DOHH2 (cell line): ENCODE results near the gene NGF.

Experiments
- H3F3A ChIP-seq: fragments of 200-600 bp; sonication (generic), shearing (Covaris generic); 2 replicates; pipeline ENCODE4 v1.6.0; 2016; ENCODE audit warnings: antibody characterized with exemption, mild to moderate bottlenecking; ENCODE audit not compliant: control insufficient read depth, insufficient read depth
- H3K27ac ChIP-seq: fragments of 200-600 bp; sonication (generic); 2 replicates; pipeline ENCODE4 v1.5.1; 2014; ENCODE audit warnings: low read depth, mild to moderate bottlenecking, low read length, moderate library complexity
- H3K27me3 ChIP-seq: fragments of 200-600 bp; sonication (generic); 2 replicates; pipeline ENCODE4 v1.6.1; 2014; ENCODE audit warnings: mild to moderate bottlenecking, low read length, mixed read lengths; ENCODE audit not compliant: control insufficient read depth
- H3K36me3 ChIP-seq: fragments of 200-600 bp; sonication (generic); 2 replicates; pipeline ENCODE4 v1.6.1; 2014; ENCODE audit warnings: mild to moderate bottlenecking, low read length, moderate library complexity, mixed read lengths; ENCODE audit not compliant: control insufficient read depth
- H3K4me1 ChIP-seq: fragments of 200-600 bp; sonication (generic); 2 replicates; pipeline ENCODE4 v1.6.1; 2014; ENCODE audit warnings: mild to moderate bottlenecking, low read length, mixed read lengths; ENCODE audit not compliant: control insufficient read depth
- H3K4me2 ChIP-seq: fragments of 200-600 bp; sonication (generic); 2 replicates; pipeline ENCODE4 v1.6.0; 2014; ENCODE audit warnings: mild to moderate bottlenecking, low read length, moderate library complexity
- H3K4me3 ChIP-seq: fragments of 200-600 bp; sonication (generic); 2 replicates; pipeline ENCODE4 v1.5.1; 2014; ENCODE audit warnings: mild to moderate bottlenecking, low read length, mixed read lengths
- H3K79me2 ChIP-seq: fragments of 200-600 bp; sonication (generic); 2 replicates; pipeline ENCODE4 v1.6.1; 2014; ENCODE audit warnings: mild to moderate bottlenecking, low read length, mixed read lengths; ENCODE audit not compliant: control insufficient read depth
- H3K9me2 ChIP-seq: fragments of 200-600 bp; sonication (generic); replicated peaks from 2 replicates; pipeline ENCODE4 v1.6.1; 2014; ENCODE audit warnings: mild to moderate bottlenecking, low read length, mixed read lengths; ENCODE audit not compliant: control insufficient read depth
- H3K9me3 ChIP-seq: fragments of 200-600 bp; sonication (generic); 2 replicates; pipeline ENCODE4 v1.6.1; 2014; ENCODE audit warnings: antibody characterized with exemption, low read length, mixed read lengths; ENCODE audit not compliant: control insufficient read depth, insufficient read depth
- H4K20me1 ChIP-seq: fragments of 200-600 bp; sonication (generic); 2 replicates; pipeline ENCODE4 v1.6.0; 2014; ENCODE audit warnings: low read depth, mild to moderate bottlenecking, antibody characterized with exemption, low read length, moderate library complexity; ENCODE audit not compliant: control insufficient read depth, insufficient read depth
- EZH2phosphoT487 ChIP-seq: fragments of 200-600 bp; sonication (generic); IDR thresholded peaks from 2 replicates; pipeline ENCODE4 v1.6.1; 2017; ENCODE audit warnings: borderline replicate concordance, mild to moderate bottlenecking, antibody characterized with exemption, low read length, moderate library complexity, mixed read lengths
- TF ChIP-seq, protein P1 (sequence below): fragments of 200-600 bp; sonication (generic); IDR thresholded peaks from one replicate; pipeline ENCODE4 v1.5.1; 2014; ENCODE audit warnings: antibody characterized with exemption, mild to moderate bottlenecking, low read depth, low read length; ENCODE audit not compliant: poor library complexity, severe bottlenecking

NGF gene

GRCh38 chr1:115332813-115333608, 5.0 kb downstream of the NGF start:
- Histone ChIP-seq H3K9me2 (no peaks in the 10 kb centered on the region), H3K27ac (no peak overlapping the region)
- TF ChIP-seq, protein P1, sequence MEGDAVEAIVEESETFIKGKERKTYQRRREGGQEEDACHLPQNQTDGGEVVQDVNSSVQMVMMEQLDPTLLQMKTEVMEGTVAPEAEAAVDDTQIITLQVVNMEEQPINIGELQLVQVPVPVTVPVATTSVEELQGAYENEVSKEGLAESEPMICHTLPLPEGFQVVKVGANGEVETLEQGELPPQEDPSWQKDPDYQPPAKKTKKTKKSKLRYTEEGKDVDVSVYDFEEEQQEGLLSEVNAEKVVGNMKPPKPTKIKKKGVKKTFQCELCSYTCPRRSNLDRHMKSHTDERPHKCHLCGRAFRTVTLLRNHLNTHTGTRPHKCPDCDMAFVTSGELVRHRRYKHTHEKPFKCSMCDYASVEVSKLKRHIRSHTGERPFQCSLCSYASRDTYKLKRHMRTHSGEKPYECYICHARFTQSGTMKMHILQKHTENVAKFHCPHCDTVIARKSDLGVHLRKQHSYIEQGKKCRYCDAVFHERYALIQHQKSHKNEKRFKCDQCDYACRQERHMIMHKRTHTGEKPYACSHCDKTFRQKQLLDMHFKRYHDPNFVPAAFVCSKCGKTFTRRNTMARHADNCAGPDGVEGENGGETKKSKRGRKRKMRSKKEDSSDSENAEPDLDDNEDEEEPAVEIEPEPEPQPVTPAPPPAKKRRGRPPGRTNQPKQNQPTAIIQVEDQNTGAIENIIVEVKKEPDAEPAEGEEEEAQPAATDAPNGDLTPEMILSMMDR = no peak

GRCh38 chr1:115331558-115332331, 6.3 kb downstream of the NGF start:
- Histone ChIP-seq H3K9me2 (no peaks in the 10 kb centered on the region), H4K20me1 (no peaks in the 10 kb centered on the region), H3K4me3 (no peak overlapping the region), H3K27ac (no peak overlapping the region), H3K79me2 (no peaks in the 10 kb centered on the region), H3F3A (no peaks in the 10 kb centered on the region), H3K4me2 (no peak overlapping the region), H3K4me1 (no peaks in the 10 kb centered on the region), H3K27me3 (no peaks in the 10 kb centered on the region), H3K9me3 (no peaks in the 10 kb centered on the region), H3K36me3 (no peaks in the 10 kb centered on the region)
- TF ChIP-seq, protein P1 = no peak
- TF ChIP-seq EZH2phosphoT487 = no peak

More at GRCh38 chr1:115332813-115333608, 5.0 kb downstream of the NGF start:
- Histone ChIP-seq H3K4me1 (no peaks in the 10 kb centered on the region), H3K4me3 (no peak overlapping the region), H3F3A (no peaks in the 10 kb centered on the region), H3K27me3 (no peaks in the 10 kb centered on the region), H3K79me2 (no peaks in the 10 kb centered on the region), H3K9me3 (no peaks in the 10 kb centered on the region), H3K36me3 (no peaks in the 10 kb centered on the region), H4K20me1 (no peaks in the 10 kb centered on the region), H3K4me2 (no peak overlapping the region)

DNA sequence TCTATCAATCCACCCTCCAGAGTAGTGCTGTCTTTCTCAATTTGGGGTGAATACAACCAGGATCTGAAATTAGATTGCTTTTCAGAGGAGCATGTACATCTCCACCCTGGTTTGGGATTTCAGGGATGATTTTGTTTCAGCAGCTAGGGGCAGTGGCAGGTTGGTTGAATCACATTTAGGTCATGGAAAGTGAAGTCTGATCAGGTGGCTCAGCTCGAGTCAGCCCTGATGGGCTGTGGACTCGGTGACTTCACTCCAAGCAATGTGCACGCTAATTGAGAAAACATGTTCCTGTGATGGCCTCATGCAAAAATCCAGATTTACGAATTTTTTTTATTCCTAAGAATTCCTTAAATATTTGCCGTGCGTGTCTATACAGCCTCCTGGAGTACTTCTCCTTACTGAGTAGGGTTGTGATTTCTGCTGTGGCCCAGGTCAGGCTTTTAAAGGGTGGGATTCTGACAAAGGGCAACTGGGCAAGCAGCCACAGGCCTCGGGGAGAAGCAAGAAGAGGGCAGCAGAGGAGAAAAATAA, 7.5 kb downstream of the NGF start:
- H3K4me2 ChIP-seq = no peak overlapping the region
- no peaks in the 10 kb centered on the region for H3F3A ChIP-seq

More for the DNA sequence above, 7.5 kb downstream of the NGF start:
- Histone ChIP-seq H3K27me3 (no peaks in the 10 kb centered on the region), H3K27ac (no peak overlapping the region), H3K79me2 (no peaks in the 10 kb centered on the region), H3K9me3 (no peaks in the 10 kb centered on the region), H3K9me2 (no peaks in the 10 kb centered on the region), H4K20me1 (no peaks in the 10 kb centered on the region), H3K4me3 (no peak overlapping the region), H3K36me3 (no peaks in the 10 kb centered on the region), H3K4me1 (no peaks in the 10 kb centered on the region)
- TF ChIP-seq, protein P1 = no peak
- TF ChIP-seq EZH2phosphoT487 = no peak
